ENCODE data around the gene LOXL1. TPM values are rescaled to one million over a fixed set of nuclear protein-coding genes. Genes with fewer than 3 reads are reported as not detected.

Gene LOXL1
- total and polyA plus RNA-seq, 9 of the 15 experiments (the other 6 are each of a cell fraction or from before 2014, with no cell fraction given): 0.14 TPM; not detected in 8

GRCh38 chr15:73922186-73923151 is 3.8 kb upstream of the LOXL1 start:
- no peak overlapping the region for H3K27ac ChIP-seq (ENCODE audit: extremely low read depth, low read depth, low read length)
- no peaks in the 10 kb centered on the region for H4K20me1 ChIP-seq (replicated peaks; ENCODE audit: control insufficient read depth, insufficient read depth, low read length)
- no peak for ATAC-seq
- FAIRE-seq: no peak
- TF ChIP-seq MAFK (IDR thresholded peaks at IDR 0.05; ENCODE audit: low read length): 0 out of 2 replicates have a peak, but pooled peaks have one; percentile 26
- peak; percentile 71 for TF ChIP-seq C11orf30 (IDR thresholded peaks at IDR 0.05; ENCODE audit: low read depth)
- peak; percentile 54; the same call in 1 of the 2 replicates for TF ChIP-seq MAFG (tag; conservative IDR thresholded peaks at IDR 0.05)
- no peak for TF ChIP-seq HNRNPUL1 (IDR thresholded peaks at IDR 0.05; ENCODE audit: low read length)
- peak; percentile 74 for TF ChIP-seq ZNF316 (IDR thresholded peaks at IDR 0.05)
- TF ChIP-seq KLF13 (tag; IDR thresholded peaks at IDR 0.05; ENCODE audit: borderline replicate concordance, low read depth): no peak
- intact Hi-C loops (cut with micrococcal nuclease) (no loop called here), in situ Hi-C loops (cut with MboI) (no loop called here)
- no peaks in the 10 kb centered on the region for H3K9me3 ChIP-seq (replicated peaks; ENCODE audit: control insufficient read depth, insufficient read depth, low read depth, low read length)
- H3K4me1 ChIP-seq (replicated peaks in 1 of 2; ENCODE audit: control insufficient read depth in 2 of 2, insufficient read depth in 2 of 2, low read length in 2 of 2): peaks cover 0 to 19% of the 10 kb centered on the region in 2 experiments; a peak in 4 of 5 replicates
- H3K36me3 ChIP-seq (ENCODE audit: control insufficient read depth, insufficient read depth, low read length): no peaks in the 10 kb centered on the region
- CTCF ChIA-PET (ENCODE audit: low intra/inter-chr PET ratio): no interaction called here
- H3K27me3 ChIP-seq (ENCODE audit: control insufficient read depth in 2 of 2, insufficient read depth in 2 of 2, low read length in 2 of 2): peaks cover 0 to 31% of the 10 kb centered on the region in 2 experiments; a peak in 2 of 5 replicates
- no peak for DNase-seq (ENCODE audit: extremely low read depth in 1 of 4, low spot score in 3 of 4)
- H3K4me3 ChIP-seq: no peak overlapping the region
- no peak overlapping the region for H2AFZ ChIP-seq (ENCODE audit: low read depth, low read length)
- H3K9ac ChIP-seq (ENCODE audit: insufficient read depth in 1 of 2, low read depth in 2 of 2, low read length in 2 of 2): no peak overlapping the region
- no peaks in the 10 kb centered on the region for H3K79me2 ChIP-seq (ENCODE audit: control insufficient read depth, insufficient read depth, low read length)
- WGBS (ENCODE audit: insufficient coverage, low coverage, missing lambda C conversion rate): 19% methylated on average over 16 of the region's 19 CpGs
- no peak overlapping the region for H3K4me2 ChIP-seq (ENCODE audit: insufficient read depth, low read length)
- H3K9me1 ChIP-seq (ENCODE audit: control insufficient read depth, insufficient read depth, low read length): no peaks in the 10 kb centered on the region
- POLR2A ChIA-PET: interaction anchor here (0.8 to 1.8 kb wide), 2 partner anchors 16 to 100 kb away, joined by 3 to 7 read pairs; no protein-coding TSS in a partner anchor
- no TSS peak for BruUV-seq (replicated peaks)

Data from K562 (cell line).